Mucosa of rectum (tissue), 2 donors: ENCODE results near the gene PNLDC1.
"Not testable (repeated sequence)": the region's sequence is repeated elsewhere in the genome, so short reads cannot be mapped to it uniquely, and the experiment has no call there.

Source experiments
- H3K27ac ChIP-seq, 2 donors: one replicate each; pipeline ENCODE4 v1.7.0; 2013; ENCODE audit warnings: inconsistent platforms in 2 of 2, low read depth in 2 of 2, low read length in 2 of 2
- H3K27me3 ChIP-seq, 2 donors: one replicate each; pipeline ENCODE4 v1.7.0; 2013; ENCODE audit warnings: low read length in 2 of 2; ENCODE audit not compliant: control insufficient read depth in 2 of 2, insufficient read depth in 2 of 2
- H3K36me3 ChIP-seq, 2 donors: one replicate each; pipeline ENCODE4 v1.7.0; 2013; ENCODE audit warnings: low read length in 2 of 2; ENCODE audit not compliant: control insufficient read depth in 2 of 2, insufficient read depth in 2 of 2
- H3K4me1 ChIP-seq, 2 donors: one replicate each; pipeline ENCODE4 v1.7.0; 2013; ENCODE audit warnings: low read length in 2 of 2, mild to moderate bottlenecking in 1 of 2; ENCODE audit not compliant: control insufficient read depth in 2 of 2, insufficient read depth in 2 of 2
- H3K4me3 ChIP-seq, 2 donors: one replicate each; pipeline ENCODE4 v1.7.0; 2013; ENCODE audit warnings: low read length in 2 of 2
- H3K9ac ChIP-seq, 2 donors: one replicate each; pipeline ENCODE4 v1.7.0; 2013; ENCODE audit warnings: low read length in 2 of 2, low read depth in 1 of 2, mild to moderate bottlenecking in 1 of 2
- H3K9me3 ChIP-seq, 2 donors: one replicate each; pipeline ENCODE4 v1.7.0; 2013; ENCODE audit warnings: low read length in 2 of 2; ENCODE audit not compliant: control insufficient read depth in 2 of 2
- donor health status: healthy.
- donor health status: Normal muscosa, but diverticular disease.

Gene PNLDC1

DNA sequence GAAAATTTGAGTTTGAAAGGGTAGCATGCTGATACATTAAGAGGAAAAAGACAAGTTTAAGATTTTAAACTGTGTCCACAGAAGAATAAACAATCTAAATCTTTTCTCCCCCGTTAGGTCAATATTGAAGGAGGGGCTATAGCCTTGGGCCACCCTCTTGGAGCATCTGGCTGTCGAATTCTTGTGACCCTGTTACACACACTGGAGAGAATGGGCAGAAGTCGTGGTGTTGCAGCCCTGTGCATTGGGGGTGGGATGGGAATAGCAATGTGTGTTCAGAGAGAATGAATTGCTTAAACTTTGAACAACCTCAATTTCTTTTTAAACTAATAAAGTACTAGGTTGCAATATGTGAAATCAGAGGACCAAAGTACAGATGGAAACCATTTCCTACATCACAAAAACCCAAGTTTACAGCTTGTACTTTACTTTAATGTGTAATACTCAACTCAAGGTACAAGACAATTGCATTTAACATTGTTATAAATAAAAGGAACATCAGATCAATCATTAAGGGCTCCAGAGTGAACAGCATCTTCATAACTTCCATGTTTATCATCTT, 21.5 kb upstream of the PNLDC1 start:
- peaks cover 11 to 16% of the 10 kb centered on the region in 2 donors for H3K4me1 ChIP-seq
- no peaks in the 10 kb centered on the region for H3K27me3 ChIP-seq
- H3K9me3 ChIP-seq: no peaks in the 10 kb centered on the region
- H3K36me3 ChIP-seq: peaks cover 56 to 70% of the 10 kb centered on the region in 2 donors
- H3K27ac ChIP-seq: peak overlapping the region in 1 of 2 donors; percentile 33
- no peak overlapping the region for H3K4me3 ChIP-seq
- H3K9ac ChIP-seq: no peak overlapping the region

DNA sequence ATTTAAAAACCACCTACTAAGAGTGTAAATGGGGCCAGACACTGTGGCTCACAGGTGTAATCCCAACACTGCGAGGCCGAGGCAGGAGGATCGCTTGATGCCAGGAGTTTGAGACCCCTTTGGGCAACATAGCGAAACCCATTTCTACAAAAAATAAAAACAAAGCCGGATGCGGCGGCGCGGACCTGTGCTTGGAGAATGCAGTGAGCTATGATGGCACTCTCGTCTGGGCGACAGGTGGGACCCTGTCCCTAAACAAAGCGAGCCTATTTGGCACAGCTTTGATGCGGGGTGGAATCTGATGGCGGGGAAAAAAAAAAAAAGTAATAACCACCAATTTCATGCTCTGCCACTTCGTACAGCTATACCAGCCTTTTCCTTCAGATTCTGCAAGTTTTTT, 11.8 kb upstream of the PNLDC1 start:
- peaks cover 20 to 21% of the 10 kb centered on the region in 2 donors for H3K4me1 ChIP-seq
- H3K9ac ChIP-seq: peak overlapping the region; percentile 91 to 97
- H3K4me3 ChIP-seq: peak overlapping the region; percentile 90

DNA sequence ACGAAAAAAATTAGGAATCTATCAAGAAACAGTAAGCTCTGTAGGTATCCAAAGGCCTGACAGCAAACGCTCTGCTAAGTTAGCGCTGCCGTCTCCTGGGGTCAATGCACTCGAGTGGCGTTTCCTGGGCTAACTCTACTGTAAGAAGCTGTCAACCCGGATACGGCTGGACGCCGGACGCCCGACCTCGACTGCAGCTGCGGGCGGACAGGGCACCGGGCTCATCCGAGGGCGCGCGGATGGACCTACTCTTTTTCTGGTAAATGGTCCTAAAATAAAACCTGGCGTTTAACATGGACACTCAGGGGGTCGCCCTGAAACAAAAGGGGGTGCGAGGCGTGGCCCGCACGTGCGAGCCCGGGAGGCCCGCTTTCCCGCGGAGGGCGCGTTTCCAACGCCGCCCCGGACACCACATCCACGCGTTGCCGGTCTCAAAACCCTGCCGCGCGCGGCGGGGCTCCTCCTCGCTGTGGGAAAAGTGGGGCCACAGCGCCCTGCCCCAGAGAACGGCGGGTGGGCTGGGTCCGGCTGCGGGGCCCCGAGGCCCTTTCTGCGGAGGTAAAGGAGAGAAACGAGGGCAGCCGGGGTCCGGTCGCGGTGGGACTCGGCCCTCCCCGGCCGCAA, 11.2 kb upstream of the PNLDC1 start:
- H3K4me3 ChIP-seq: peak overlapping the region; percentile 90
- H3K9me3 ChIP-seq: no peaks in the 10 kb centered on the region
- peaks cover 25 to 36% of the 10 kb centered on the region in 2 donors for H3K36me3 ChIP-seq
- H3K27ac ChIP-seq: peak overlapping the region; percentile 88 to 99
- peaks cover 20 to 21% of the 10 kb centered on the region in 2 donors for H3K4me1 ChIP-seq
- H3K9ac ChIP-seq: peak overlapping the region; percentile 91 to 97
- no peaks in the 10 kb centered on the region for H3K27me3 ChIP-seq

More for the DNA sequence above, 11.8 kb upstream of the PNLDC1 start:
- Histone ChIP-seq H3K9me3 (no peaks in the 10 kb centered on the region), H3K27me3 (no peaks in the 10 kb centered on the region), H3K27ac (peak overlapping the region in 1 of 2 donors; percentile 88), H3K36me3 (peaks cover 30 to 39% of the 10 kb centered on the region in 2 donors)

DNA sequence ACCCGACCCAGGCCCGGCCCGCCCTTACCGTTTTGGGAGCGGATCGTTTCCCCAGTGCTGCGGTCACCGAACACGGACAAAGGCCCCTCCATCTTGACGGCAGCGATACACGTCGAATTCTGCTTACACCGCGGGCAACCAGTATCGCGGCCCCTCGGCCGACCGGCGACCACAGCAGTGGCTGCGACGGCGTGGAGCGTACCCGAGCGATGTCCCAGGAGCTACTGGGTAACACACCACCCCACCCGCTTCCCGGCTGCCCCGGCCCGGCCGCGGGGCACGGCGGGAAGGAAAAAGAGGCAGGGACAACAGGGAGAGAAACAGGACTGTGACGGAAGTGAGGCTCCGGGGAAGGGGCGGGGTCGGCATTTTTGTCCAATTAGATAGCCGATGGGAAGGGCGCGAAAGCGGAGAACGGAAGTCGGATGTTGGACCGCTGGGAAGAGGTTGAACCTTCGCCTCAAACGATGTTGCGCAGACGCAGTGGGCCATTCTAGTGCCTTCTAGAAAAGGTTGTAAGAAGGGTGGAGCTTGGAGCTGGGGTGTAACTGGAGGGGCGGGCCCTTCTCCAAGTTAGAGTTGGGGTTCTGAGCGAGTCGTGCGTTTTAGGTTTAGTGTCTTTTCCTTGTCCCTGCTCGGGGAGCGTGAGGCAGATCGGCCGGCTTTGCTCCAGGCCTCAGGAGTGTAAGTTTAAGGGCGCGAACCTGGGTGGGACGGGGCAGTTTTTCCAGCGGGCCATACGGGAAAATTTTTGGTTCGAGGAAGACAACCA, 10.5 kb upstream of the PNLDC1 start, which contains the start of gene TCP1:
TCP1 (minus strand) TSS at position 226 of the 772 bp plus-strand sequence; CDS start at position 92, 134 bp downstream.
- Histone ChIP-seq H3K27me3 (no peaks in the 10 kb centered on the region), H3K4me3 (peak within 1 kb of the TSS; percentile 90 to 95), H3K36me3 (peaks cover 22 to 35% of the 10 kb centered on the region in 2 donors), H3K27ac (peak within 1 kb of the TSS; percentile 99), H3K9me3 (no peaks in the 10 kb centered on the region), H3K4me1 (peaks cover 20 to 21% of the 10 kb centered on the region in 2 donors), H3K9ac (peak within 1 kb of the TSS; percentile 95 to 99)

DNA sequence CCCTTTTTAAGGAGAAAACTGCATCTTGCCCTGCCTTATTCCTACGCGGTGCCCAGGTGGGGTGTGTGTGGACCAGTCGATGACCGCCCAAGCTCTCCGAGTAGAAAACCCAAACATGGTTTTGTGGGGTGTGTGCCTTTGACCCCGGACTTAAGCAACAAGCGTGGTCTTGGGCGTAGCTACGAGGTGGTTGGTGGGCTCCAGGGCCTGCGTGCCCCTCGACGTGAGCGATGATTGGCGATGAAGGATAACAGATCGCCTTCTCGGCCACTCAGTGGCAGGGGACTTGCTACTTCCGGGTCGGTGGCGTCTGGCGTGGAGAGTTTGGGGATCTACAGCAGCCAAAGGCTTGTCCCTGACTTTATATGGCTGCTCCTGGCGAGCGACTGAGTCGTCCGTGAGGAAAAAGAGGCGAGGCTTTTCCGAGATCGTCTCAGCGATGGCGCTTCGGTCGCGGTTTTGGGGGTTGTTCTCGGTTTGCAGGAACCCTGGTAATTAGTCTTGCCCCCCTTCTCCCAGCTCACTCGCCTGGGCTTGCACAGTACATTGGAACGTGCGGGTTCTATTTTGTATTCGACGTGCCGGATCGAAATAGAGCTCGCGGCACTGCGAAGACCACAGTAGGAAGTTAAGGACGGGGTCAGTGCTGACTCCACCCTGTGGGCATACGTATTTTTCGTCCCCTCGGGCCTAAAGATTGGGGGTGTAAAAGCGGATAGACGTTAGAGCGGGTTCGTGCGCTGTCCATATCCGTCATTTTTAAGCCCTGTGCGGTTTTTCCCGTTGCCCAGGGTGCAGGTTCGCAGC, 9.7 kb upstream of the PNLDC1 start, which contains the start of gene MRPL18:
MRPL18 (plus strand) TSS at position 319 of the 807 bp plus-strand sequence; CDS start at position 440, 121 bp downstream.
- Histone ChIP-seq H3K9ac (peak within 1 kb of the TSS; percentile 95 to 99), H3K27me3 (no peaks in the 10 kb centered on the region), H3K4me1 (peaks cover 20 to 21% of the 10 kb centered on the region in 2 donors), H3K4me3 (peak within 1 kb of the TSS; percentile 90 to 95), H3K36me3 (peaks cover 14 to 27% of the 10 kb centered on the region in 2 donors), H3K27ac (peak within 1 kb of the TSS; percentile 99), H3K9me3 (no peaks in the 10 kb centered on the region)

DNA sequence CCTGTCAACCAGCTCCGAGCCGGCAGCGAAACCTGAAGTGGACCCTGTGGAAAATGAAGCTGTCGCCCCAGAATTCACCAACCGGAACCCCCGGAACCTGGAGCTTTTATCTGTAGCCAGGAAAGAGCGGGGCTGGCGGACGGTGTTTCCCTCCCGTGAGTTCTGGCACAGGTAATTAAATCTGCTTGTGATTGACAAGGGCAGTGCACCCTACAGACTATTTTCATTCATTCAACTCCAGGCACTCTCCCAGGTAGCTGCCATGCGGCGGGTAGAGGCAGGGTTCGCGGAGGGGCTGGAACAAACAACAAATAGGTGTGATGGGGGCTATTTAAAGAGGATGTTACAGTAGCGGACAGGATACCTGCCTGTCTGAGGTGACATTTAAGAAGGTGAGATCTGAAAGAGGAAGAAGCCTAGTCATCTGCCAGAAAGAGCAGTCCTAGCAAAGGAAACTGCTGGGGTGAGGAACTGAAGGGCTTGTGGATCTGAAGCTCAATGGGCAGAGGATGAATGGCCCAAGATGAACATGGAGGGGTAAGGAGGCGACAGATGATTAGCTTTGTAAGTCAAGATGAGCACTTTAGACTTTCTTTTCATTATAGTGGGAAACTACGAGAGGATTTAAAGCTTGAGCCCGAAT, 9.0 kb upstream of the PNLDC1 start:
- H3K4me3 ChIP-seq: peak overlapping the region; percentile 90 to 95
- peak overlapping the region; percentile 95 to 99 for H3K9ac ChIP-seq
- no peaks in the 10 kb centered on the region for H3K27me3 ChIP-seq
- no peaks in the 10 kb centered on the region for H3K9me3 ChIP-seq
- H3K27ac ChIP-seq: peak overlapping the region; percentile 99
- H3K36me3 ChIP-seq: peaks cover 9 to 24% of the 10 kb centered on the region in 2 donors
- H3K4me1 ChIP-seq: peaks cover 20 to 21% of the 10 kb centered on the region in 2 donors

DNA sequence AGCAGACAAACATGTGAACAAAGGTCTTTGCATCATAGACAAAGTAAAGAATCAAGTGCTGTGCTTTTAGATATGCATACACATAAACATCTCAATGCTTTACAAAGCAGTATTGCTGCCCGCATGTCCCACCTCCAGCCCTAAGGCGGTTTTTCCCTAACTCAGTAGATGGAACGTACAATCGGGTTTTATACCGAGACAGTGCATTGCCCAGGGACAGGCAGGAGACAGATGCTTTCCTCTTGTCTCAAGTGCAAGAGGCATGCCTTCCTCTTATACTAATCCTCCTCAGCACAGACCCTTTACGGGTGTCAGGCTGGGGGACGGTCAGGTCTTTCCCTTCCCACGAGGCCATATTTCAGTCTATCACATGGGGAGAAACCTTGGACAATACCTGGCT, 5.1 kb upstream of the PNLDC1 start:
- H3K27me3 ChIP-seq, H3K9me3 ChIP-seq, H3K27ac ChIP-seq, H3K4me3 ChIP-seq, H3K9ac ChIP-seq: not testable (repeated sequence)
- Histone ChIP-seq H3K36me3 (peaks cover 26 to 42% of the 10 kb centered on the region in 2 donors), H3K4me1 (peaks cover 9 to 14% of the 10 kb centered on the region in 2 donors)

DNA sequence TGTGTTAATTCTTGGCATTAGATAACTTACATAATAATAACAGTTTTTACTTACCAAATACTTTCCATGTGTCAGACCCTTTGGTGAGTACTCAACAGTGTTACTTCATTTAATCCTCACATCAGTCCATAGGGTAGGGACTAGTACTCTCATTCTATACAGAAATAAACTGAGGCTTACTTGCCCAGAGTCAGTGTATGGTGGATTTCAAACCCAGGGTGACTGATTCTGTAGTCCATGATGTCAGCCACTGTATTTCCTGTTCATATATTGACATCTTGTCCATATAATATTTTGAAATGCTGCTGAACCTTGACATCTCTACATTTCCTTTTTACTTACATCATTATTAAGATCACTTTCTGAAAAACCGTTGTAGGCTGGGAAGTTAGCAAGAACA, 2.5 kb upstream of the PNLDC1 start:
- no peak overlapping the region for H3K4me3 ChIP-seq
- H3K9me3 ChIP-seq: no peaks in the 10 kb centered on the region
- H3K27me3 ChIP-seq: no peaks in the 10 kb centered on the region
- H3K9ac ChIP-seq: no peak overlapping the region
- no peak overlapping the region for H3K27ac ChIP-seq
- H3K4me1 ChIP-seq: peaks cover 1 to 2% of the 10 kb centered on the region in 2 donors
- H3K36me3 ChIP-seq: peaks cover 25 to 40% of the 10 kb centered on the region in 2 donors

DNA sequence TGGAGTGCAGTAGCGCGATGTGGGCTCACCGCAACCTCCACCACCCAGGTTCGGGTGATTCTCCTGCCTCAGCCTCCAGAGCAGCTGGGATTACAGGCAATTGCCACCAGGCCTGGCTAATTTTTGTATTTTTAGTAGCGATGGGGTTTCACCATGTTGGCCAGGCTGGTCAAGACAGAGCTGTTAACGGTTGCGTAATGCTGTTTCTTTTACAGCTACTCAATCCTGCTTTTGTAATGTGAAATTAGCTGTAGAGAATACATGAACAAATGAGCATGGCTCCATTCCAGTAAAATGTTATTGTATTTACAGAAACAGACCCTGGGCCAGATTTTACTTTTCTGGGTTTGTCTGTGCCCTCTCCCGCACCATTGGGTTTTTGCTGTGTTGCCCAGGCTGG, 1.9 kb downstream of the PNLDC1 start:
- H3K36me3 ChIP-seq: peaks cover 16 to 25% of the 10 kb centered on the region in 2 donors
- no peaks in the 10 kb centered on the region for H3K9me3 ChIP-seq
- no peak overlapping the region for H3K4me3 ChIP-seq
- no peak overlapping the region for H3K9ac ChIP-seq
- no peaks in the 10 kb centered on the region for H3K27me3 ChIP-seq
- peaks cover 2 to 4% of the 10 kb centered on the region in 2 donors for H3K4me1 ChIP-seq
- no peak overlapping the region for H3K27ac ChIP-seq
